Stimulated activated CD4-positive, alpha-beta T cell treated with anti-CD3 and anti-CD28 coated beads, Interleukin-12 subunit alpha, Interleukin-12 subunit beta, amount 100 ng/mL, for 4 hours (primary cell): ENCODE data around the gene DPH7.
A peak's percentile ranks its signal among the peaks of the same experiment; 100 is the strongest.
"Not testable (repeated sequence)": the region's sequence is repeated elsewhere in the genome, so short reads cannot be mapped to it uniquely, and the experiment has no call there.

Source experiments
- DNase-seq: peaks from one replicate; pipeline ENCODE4 v3.0.0-alpha.2; 2020

DPH7 gene

GRCh38 chr9:137606005-137606621 lies 27.4 kb upstream of the DPH7 start:
- no peak for DNase-seq

- DNase-seq: peak; percentile 94
These were observed 26.6 kb upstream of the DPH7 start, which contains the start of gene ARRDC1 for GRCh38 chr9:137605121-137606004. Gene ARRDC1, plus strand, starts transcription at chr9:137605686. Its CDS starts 32 bp downstream, at chr9:137605718.

GRCh38 chr9:137604345-137605086 lies 25.8 kb upstream of the DPH7 start:
- DNase-seq: no peak

- no peak for DNase-seq
These were observed 25.2 kb upstream of the DPH7 start for GRCh38 chr9:137603879-137604278.

- no peak for DNase-seq
These were observed 23.9 kb upstream of the DPH7 start for GRCh38 chr9:137602661-137603060.

GRCh38 chr9:137598943-137599342 lies 20.2 kb upstream of the DPH7 start:
- no peak for DNase-seq

GRCh38 chr9:137596577-137596976 lies 17.9 kb upstream of the DPH7 start:
- not testable (repeated sequence) for DNase-seq

- DNase-seq: no peak
These were observed 14.5 kb upstream of the DPH7 start for GRCh38 chr9:137593176-137593575.

GRCh38 chr9:137592767-137593166 lies 14.0 kb upstream of the DPH7 start:
- DNase-seq: no peak

- DNase-seq: peak; percentile 91
These were observed 12.0 kb upstream of the DPH7 start, which contains the start of gene ZMYND19 for GRCh38 chr9:137590469-137591383. Gene ZMYND19, minus strand, starts transcription at chr9:137590512. Its CDS starts 249 bp downstream, at chr9:137590263.

- DNase-seq: no peak
These were observed 11.4 kb upstream of the DPH7 start for GRCh38 chr9:137590123-137590468.

- no peak for DNase-seq
These were observed 10.9 kb upstream of the DPH7 start for GRCh38 chr9:137589441-137590122.

- DNase-seq: no peak
These were observed 10.2 kb upstream of the DPH7 start for GRCh38 chr9:137588891-137589290.

GRCh38 chr9:137588311-137588710 lies 9.6 kb upstream of the DPH7 start:
- DNase-seq: no peak

GRCh38 chr9:137586854-137587253 lies 8.1 kb upstream of the DPH7 start:
- DNase-seq: no peak

GRCh38 chr9:137583957-137584356 lies 5.2 kb upstream of the DPH7 start:
- DNase-seq: no peak

GRCh38 chr9:137583347-137583746 lies 4.6 kb upstream of the DPH7 start:
- no peak for DNase-seq

- no peak for DNase-seq
These were observed 3.6 kb upstream of the DPH7 start for GRCh38 chr9:137582286-137582860.

GRCh38 chr9:137581361-137582285 lies 2.9 kb upstream of the DPH7 start:
- no peak for DNase-seq

GRCh38 chr9:137580954-137581322 lies 2.2 kb upstream of the DPH7 start:
- no peak for DNase-seq
